ENCODE measurements around the gene LOXHD1.

The LOXHD1 gene

GRCh38 chr18:46447792-46448191 lies 209.2 kb downstream of the LOXHD1 start:
- DNase-seq (ENCODE audit: low read depth in 2 of 2) = no peak

GRCh38 chr18:46447323-46447722 lies 209.7 kb downstream of the LOXHD1 start:
- DNase-seq (ENCODE audit: low read depth in 2 of 2) = no peak

GRCh38 chr18:46445522-46446313 lies 211.3 kb downstream of the LOXHD1 start:
- DNase-seq (ENCODE audit: low read depth in 2 of 2) = no peak

GRCh38 chr18:46439037-46439436 lies 218.0 kb downstream of the LOXHD1 start:
- DNase-seq (ENCODE audit: low read depth in 2 of 2) = no peak

- DNase-seq (ENCODE audit: low read depth in 2 of 2) = no peak
Observed at GRCh38 chr18:46437061-46437460, 220.0 kb downstream of the LOXHD1 start.

- no peak for DNase-seq (ENCODE audit: low read depth in 2 of 2)
Observed at GRCh38 chr18:46436621-46437020, 220.4 kb downstream of the LOXHD1 start.

GRCh38 chr18:46435031-46435430 lies 222.0 kb downstream of the LOXHD1 start:
- no peak for DNase-seq (ENCODE audit: low read depth in 2 of 2)

GRCh38 chr18:46434629-46435028 lies 222.4 kb downstream of the LOXHD1 start:
- no peak for DNase-seq (ENCODE audit: low read depth in 2 of 2)

GRCh38 chr18:46433121-46433826 lies 223.7 kb downstream of the LOXHD1 start:
- no peak for DNase-seq (ENCODE audit: low read depth in 2 of 2)

GRCh38 chr18:46431522-46432171 lies 225.4 kb downstream of the LOXHD1 start:
- DNase-seq (ENCODE audit: low read depth in 2 of 2) = no peak

GRCh38 chr18:46429649-46430224 lies 227.3 kb downstream of the LOXHD1 start:
- DNase-seq (ENCODE audit: low read depth in 2 of 2) = no peak

- DNase-seq (ENCODE audit: low read depth in 2 of 2) = no peak
Observed at GRCh38 chr18:46429130-46429529, 227.9 kb downstream of the LOXHD1 start.

- DNase-seq (ENCODE audit: low read depth in 2 of 2) = no peak
Observed at GRCh38 chr18:46428368-46428767, 228.7 kb downstream of the LOXHD1 start.

- DNase-seq (ENCODE audit: low read depth in 2 of 2) = no peak
Observed at GRCh38 chr18:46427216-46427995, 229.6 kb downstream of the LOXHD1 start.
